ENCODE measurements around the gene DPH7.
"Not testable (repeated sequence)": the region's sequence is repeated elsewhere in the genome, so short reads cannot be mapped to it uniquely, and the experiment has no call there.

DNA sequence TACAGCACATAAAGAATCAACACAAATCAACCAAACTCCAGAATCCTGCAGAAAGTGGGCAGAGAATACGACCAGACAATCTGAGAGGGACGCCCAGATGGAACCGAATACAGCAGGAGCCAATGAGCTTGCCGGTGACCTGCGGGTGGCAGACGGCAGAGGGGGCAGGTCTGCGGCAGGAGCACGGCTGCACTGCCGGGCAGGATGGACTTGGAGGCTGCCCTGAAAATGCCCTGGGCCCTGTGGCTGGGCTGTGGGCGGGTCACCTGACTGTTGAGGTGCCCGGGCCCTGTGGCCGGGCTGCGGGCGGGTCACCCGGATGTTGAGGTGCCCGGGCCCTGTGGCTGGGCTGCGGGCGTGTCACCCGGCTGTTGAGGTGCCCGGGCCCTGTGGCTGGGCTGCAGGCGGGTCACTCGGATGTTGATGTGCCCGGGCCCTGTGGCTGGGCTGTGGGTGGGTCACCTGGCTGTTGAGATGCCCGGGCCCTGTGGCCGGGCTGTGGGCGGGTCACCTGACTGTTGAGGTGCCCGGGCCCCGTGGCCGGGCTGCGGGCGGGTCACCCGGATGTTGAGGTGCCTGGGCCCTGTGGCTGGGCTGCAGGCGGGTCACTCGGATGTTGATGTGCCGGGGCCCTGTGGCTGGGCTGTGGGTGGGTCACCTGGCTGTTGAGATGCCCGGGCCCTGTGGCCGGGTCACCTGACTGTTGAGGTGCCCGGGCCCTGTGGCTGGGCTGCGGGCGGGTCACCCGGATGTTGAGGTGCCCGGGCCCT is 64.7 kb downstream of the DPH7 start:
- TF ChIP-seq, protein P1, sequence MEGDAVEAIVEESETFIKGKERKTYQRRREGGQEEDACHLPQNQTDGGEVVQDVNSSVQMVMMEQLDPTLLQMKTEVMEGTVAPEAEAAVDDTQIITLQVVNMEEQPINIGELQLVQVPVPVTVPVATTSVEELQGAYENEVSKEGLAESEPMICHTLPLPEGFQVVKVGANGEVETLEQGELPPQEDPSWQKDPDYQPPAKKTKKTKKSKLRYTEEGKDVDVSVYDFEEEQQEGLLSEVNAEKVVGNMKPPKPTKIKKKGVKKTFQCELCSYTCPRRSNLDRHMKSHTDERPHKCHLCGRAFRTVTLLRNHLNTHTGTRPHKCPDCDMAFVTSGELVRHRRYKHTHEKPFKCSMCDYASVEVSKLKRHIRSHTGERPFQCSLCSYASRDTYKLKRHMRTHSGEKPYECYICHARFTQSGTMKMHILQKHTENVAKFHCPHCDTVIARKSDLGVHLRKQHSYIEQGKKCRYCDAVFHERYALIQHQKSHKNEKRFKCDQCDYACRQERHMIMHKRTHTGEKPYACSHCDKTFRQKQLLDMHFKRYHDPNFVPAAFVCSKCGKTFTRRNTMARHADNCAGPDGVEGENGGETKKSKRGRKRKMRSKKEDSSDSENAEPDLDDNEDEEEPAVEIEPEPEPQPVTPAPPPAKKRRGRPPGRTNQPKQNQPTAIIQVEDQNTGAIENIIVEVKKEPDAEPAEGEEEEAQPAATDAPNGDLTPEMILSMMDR (IDR thresholded peaks at IDR 0.05) = not testable (repeated sequence)
- not testable (repeated sequence) for TF ChIP-seq SIN3A (IDR thresholded peaks at IDR 0.05; ENCODE audit: borderline replicate concordance, insufficient read depth, low read depth, low read length)
